Head of caudate nucleus (tissue), 42 donors: ENCODE results near the gene FAM25G.
"Not testable (repeated sequence)": the region's sequence is repeated elsewhere in the genome, so short reads cannot be mapped to it uniquely, and the experiment has no call there.

ENCODE experiments used
- DNase-seq, 42 donors: peaks; one replicate each; pipeline versions ENCODE4 v3.0.0 to v3.0.0-alpha.2; 2020 to 2021; ENCODE audit warnings: mixed read lengths in 7 of 42
- intact Hi-C: fragments of 100-400 bp; cut with DNase I; formaldehyde crosslinking; loops from one replicate; pipeline ENCODE4 v1.15.0; 2022

Gene FAM25G

GRCh38 chr10:47491600-47491999, at the start of gene FAM25G:
Gene FAM25G, minus strand, starts transcription at chr10:47491700. Its CDS starts 26 bp downstream, at chr10:47491674.
- intact Hi-C loops: not testable (repeated sequence)

GRCh38 chr10:47536430-47536829, 44.9 kb upstream of the FAM25G start:
- DNase-seq, intact Hi-C loops: not testable (repeated sequence)

More at GRCh38 chr10:47491600-47491999, at the start of gene FAM25G:
- not testable (repeated sequence) for DNase-seq

GRCh38 chr10:47523475-47523874, 32.0 kb upstream of the FAM25G start, which contains the start of gene AGAP9:
Gene AGAP9, minus strand, starts transcription at chr10:47523638. Its CDS starts 112 bp downstream, at chr10:47523526.
- intact Hi-C loops: not testable (repeated sequence)

GRCh38 chr10:47502313-47502712, 10.8 kb upstream of the FAM25G start:
- DNase-seq, intact Hi-C loops: not testable (repeated sequence)

More at GRCh38 chr10:47523475-47523874, 32.0 kb upstream of the FAM25G start, which contains the start of gene AGAP9:
- not testable (repeated sequence) for DNase-seq

GRCh38 chr10:47494226-47494625, 2.7 kb upstream of the FAM25G start:
- DNase-seq, intact Hi-C loops: not testable (repeated sequence)

- DNase-seq: not testable (repeated sequence)
Measured at GRCh38 chr10:47489630-47490029, 1.9 kb downstream of the FAM25G start.

GRCh38 chr10:47485943-47486342, 5.6 kb downstream of the FAM25G start:
- intact Hi-C loops, DNase-seq: not testable (repeated sequence)

More at GRCh38 chr10:47489630-47490029, 1.9 kb downstream of the FAM25G start:
- intact Hi-C loops: not testable (repeated sequence)

GRCh38 chr10:47484786-47485185, 6.7 kb downstream of the FAM25G start:
- intact Hi-C loops, DNase-seq: not testable (repeated sequence)

GRCh38 chr10:47483923-47484322, 7.6 kb downstream of the FAM25G start, which contains the start of gene ANXA8:
Gene ANXA8, minus strand, starts transcription at chr10:47484115. Its CDS starts 182 bp downstream, at chr10:47483933.
- intact Hi-C loops, DNase-seq: not testable (repeated sequence)

- DNase-seq, intact Hi-C loops: not testable (repeated sequence)
Measured at GRCh38 chr10:47482367-47482766, 9.1 kb downstream of the FAM25G start.

GRCh38 chr10:47481768-47482181, 9.7 kb downstream of the FAM25G start:
- DNase-seq, intact Hi-C loops: not testable (repeated sequence)

- intact Hi-C loops: not testable (repeated sequence)
- peak in 9 of 42 donors; percentile 9 to 60 (median 39) for DNase-seq
Measured at GRCh38 chr10:47481182-47481766, 10.2 kb downstream of the FAM25G start.

- DNase-seq, intact Hi-C loops: not testable (repeated sequence)
Measured at GRCh38 chr10:47480133-47480532, 11.4 kb downstream of the FAM25G start.

GRCh38 chr10:47478114-47478513, 13.4 kb downstream of the FAM25G start:
- DNase-seq, intact Hi-C loops: not testable (repeated sequence)

- DNase-seq, intact Hi-C loops: not testable (repeated sequence)
Measured at GRCh38 chr10:47477078-47477477, 14.4 kb downstream of the FAM25G start.

GRCh38 chr10:47475101-47475500, 16.4 kb downstream of the FAM25G start:
- intact Hi-C loops: not testable (repeated sequence)
- DNase-seq: peak in 1 of 42 donors; percentile 37

- intact Hi-C loops, DNase-seq: not testable (repeated sequence)
Measured at GRCh38 chr10:47473516-47473915, 18.0 kb downstream of the FAM25G start.

GRCh38 chr10:47472647-47473046, 18.9 kb downstream of the FAM25G start:
- intact Hi-C loops, DNase-seq: not testable (repeated sequence)

- intact Hi-C loops: not testable (repeated sequence)
Measured at GRCh38 chr10:47472072-47472471, 19.4 kb downstream of the FAM25G start.

GRCh38 chr10:47468731-47469528, 22.6 kb downstream of the FAM25G start:
- intact Hi-C loops, DNase-seq: not testable (repeated sequence)

More at GRCh38 chr10:47472072-47472471, 19.4 kb downstream of the FAM25G start:
- not testable (repeated sequence) for DNase-seq
